Stomach (tissue), 4 donors: ENCODE data around the gene COL5A1.

Source experiments
- EP300 ChIP-seq: sonication (generic); formaldehyde crosslinking; IDR thresholded peaks from one replicate; pipeline ENCODE4 v1.6.1; 2017; ENCODE audit warnings: antibody characterized with exemption
- POLR2A ChIP-seq, 4 donors: fragments of 450-650 bp; IDR thresholded peaks; one replicate each; pipeline ENCODE4 v1.6.1; 2016; ENCODE audit warnings: antibody characterized with exemption in 4 of 4, control low read depth in 2 of 4, mild to moderate bottlenecking in 1 of 4, moderate library complexity in 1 of 4
- POLR2AphosphoS5 ChIP-seq, 3 donors: sonication (generic); formaldehyde crosslinking; IDR thresholded peaks; one replicate each; pipeline ENCODE4 v1.6.1; 2016; ENCODE audit warnings: antibody characterized with exemption in 3 of 3
- TF ChIP-seq, protein P1 (sequence below), 7 experiments: fragments of 450-650 bp in 4 of 7; fragments of 200-600 bp in 3 of 7; sonication (generic) in 3 of 7; IDR thresholded peaks; one replicate each; pipeline ENCODE4 v1.5.1; 2016 to 2019; ENCODE audit warnings: antibody characterized with exemption in 7 of 7, control low read depth in 2 of 7, mild to moderate bottlenecking in 1 of 7

DNA sequence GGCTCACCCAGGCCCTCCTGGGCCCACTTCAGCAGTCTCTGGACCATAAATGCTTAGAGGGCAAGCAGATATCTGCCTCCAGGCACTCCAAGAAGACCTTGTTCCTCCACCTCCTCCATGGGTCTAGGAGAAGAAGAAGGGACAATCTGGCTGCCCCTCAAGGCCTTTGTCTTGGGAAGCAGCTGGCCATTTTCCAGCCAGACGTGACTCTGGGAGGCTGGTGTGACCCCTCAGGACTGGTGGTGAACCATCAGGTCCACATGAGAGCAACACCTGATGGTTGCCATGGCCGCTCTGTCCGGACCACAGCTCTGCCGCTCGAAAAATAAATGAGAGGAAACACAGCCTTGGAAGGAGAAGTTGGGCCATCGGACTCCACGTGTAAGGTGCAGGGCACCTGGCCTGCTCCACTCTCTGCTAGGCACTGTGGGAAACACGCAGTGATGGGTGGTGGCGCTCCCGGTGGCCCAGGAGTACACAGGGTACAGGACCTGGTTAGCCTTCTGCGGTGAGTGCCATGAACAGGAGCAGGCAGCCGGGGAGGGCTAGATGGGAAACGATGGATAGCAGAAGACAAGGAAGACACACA lies 3.0 kb upstream of the COL5A1 start:
- no peak for TF ChIP-seq POLR2A (IDR thresholded peaks at IDR 0.05)
- TF ChIP-seq, protein P1, sequence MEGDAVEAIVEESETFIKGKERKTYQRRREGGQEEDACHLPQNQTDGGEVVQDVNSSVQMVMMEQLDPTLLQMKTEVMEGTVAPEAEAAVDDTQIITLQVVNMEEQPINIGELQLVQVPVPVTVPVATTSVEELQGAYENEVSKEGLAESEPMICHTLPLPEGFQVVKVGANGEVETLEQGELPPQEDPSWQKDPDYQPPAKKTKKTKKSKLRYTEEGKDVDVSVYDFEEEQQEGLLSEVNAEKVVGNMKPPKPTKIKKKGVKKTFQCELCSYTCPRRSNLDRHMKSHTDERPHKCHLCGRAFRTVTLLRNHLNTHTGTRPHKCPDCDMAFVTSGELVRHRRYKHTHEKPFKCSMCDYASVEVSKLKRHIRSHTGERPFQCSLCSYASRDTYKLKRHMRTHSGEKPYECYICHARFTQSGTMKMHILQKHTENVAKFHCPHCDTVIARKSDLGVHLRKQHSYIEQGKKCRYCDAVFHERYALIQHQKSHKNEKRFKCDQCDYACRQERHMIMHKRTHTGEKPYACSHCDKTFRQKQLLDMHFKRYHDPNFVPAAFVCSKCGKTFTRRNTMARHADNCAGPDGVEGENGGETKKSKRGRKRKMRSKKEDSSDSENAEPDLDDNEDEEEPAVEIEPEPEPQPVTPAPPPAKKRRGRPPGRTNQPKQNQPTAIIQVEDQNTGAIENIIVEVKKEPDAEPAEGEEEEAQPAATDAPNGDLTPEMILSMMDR (IDR thresholded peaks at IDR 0.05) = no peak
- TF ChIP-seq POLR2AphosphoS5 (IDR thresholded peaks at IDR 0.05) = no peak
- TF ChIP-seq EP300 = no peak
